ENCODE results near the gene PGPEP1.

PGPEP1 gene

DNA sequence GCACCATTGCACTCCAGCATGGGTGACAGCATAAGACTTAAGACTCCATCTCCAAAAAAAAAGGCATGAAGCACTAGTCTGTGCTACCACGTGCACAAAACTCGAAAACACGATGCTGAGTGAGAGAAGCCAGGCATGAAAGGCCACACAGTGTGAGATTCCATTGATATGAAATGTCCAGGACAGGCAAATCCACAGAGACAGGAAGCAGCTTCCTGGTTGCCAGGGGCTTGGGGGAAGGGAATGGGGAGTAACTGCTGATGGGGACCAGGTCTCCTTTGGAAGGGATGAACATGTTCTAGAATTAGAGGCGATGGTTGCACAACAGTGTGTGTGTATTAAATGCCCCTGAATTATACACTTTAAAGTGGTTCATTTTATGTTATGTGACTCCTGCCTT, 43.1 kb upstream of the PGPEP1 start:
- Histone ChIP-seq H3K23ac (ENCODE audit: low read length) (no peak overlapping the region), H3K18ac (ENCODE audit: low read length) (no peak overlapping the region), H4K12ac (ENCODE audit: low read depth, low read length) (no peak overlapping the region), H4K91ac (ENCODE audit: low read depth, low read length) (no peak overlapping the region), H2BK12ac (ENCODE audit: low read length) (no peak overlapping the region), H3K27me3 (ENCODE audit: insufficient read depth, low read length) (no peaks in the 10 kb centered on the region), H3K4me1 (ENCODE audit: control insufficient read depth in 1 of 2, insufficient read depth in 2 of 2, low read length in 2 of 2) (peaks cover 18 to 24% of the 10 kb centered on the region in 2 experiments), H3K14ac (ENCODE audit: low read length) (no peak overlapping the region), H2AFZ (ENCODE audit: insufficient read depth, low read length, poor library complexity) (no peak overlapping the region), H2AK5ac (ENCODE audit: low read length) (no peak overlapping the region), H3K79me1 (ENCODE audit: low read length) (peaks cover 25% of the 10 kb centered on the region), H4K8ac (ENCODE audit: low read depth, low read length) (no peak overlapping the region), H3K79me2 (ENCODE audit: control insufficient read depth, insufficient read depth, low read length, poor library complexity) (peaks cover 6% of the 10 kb centered on the region), H3K4ac (ENCODE audit: low read depth, low read length) (no peak overlapping the region), H2BK120ac (ENCODE audit: insufficient read depth, low read length, poor library complexity) (no peak overlapping the region), H3K4me2 (ENCODE audit: low read length) (no peak overlapping the region), H3K4me3 (ENCODE audit: low read depth, low read length) (no peak overlapping the region), H3K27ac (ENCODE audit: low read depth, low read length) (no peak overlapping the region), H3K9ac (ENCODE audit: low read length) (no peak overlapping the region), H2BK5ac (ENCODE audit: low read depth, low read length, poor library complexity) (no peak overlapping the region), H3K9me3 (ENCODE audit: insufficient read depth, low read depth, low read length) (peaks cover 7% of the 10 kb centered on the region), H3K36me3 (ENCODE audit: control insufficient read depth in 1 of 2, insufficient read depth in 2 of 2, low read length in 2 of 2) (no peaks in the 10 kb centered on the region)
- no CpG with 5 or more reads among the region's 4 CpGs for WGBS (ENCODE audit: extremely low coverage, insufficient coverage, insufficient read length)
- DNase-seq = no peak

DNA sequence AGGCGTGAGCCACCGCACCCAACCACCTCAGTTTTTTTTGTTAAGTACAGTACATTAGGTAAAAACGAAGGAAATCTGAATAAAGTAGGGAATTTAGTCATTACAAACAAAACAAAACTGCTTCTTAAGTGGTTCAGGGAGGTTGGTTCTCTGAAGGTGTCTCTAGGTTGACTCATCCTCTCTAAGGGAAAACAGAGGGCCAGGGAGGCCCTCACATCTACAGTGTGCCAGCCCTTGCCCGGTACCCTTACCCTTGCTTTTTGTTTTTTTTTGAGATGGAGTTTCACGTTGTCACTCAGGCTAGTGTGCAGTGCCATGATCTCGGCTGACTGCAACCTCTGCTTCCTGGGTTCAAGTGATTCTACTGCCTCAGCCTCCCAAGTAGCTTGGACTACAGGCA, 41.8 kb upstream of the PGPEP1 start:
- H4K8ac ChIP-seq (ENCODE audit: low read depth, low read length) = no peak overlapping the region
- no peak overlapping the region for H3K27ac ChIP-seq (ENCODE audit: low read depth, low read length)
- peaks cover 22% of the 10 kb centered on the region for H3K79me1 ChIP-seq (ENCODE audit: low read length)
- no peak overlapping the region for H4K91ac ChIP-seq (ENCODE audit: low read depth, low read length)
- no peak overlapping the region for H2BK120ac ChIP-seq (ENCODE audit: insufficient read depth, low read length, poor library complexity)
- no peak overlapping the region for H2BK5ac ChIP-seq (ENCODE audit: low read depth, low read length, poor library complexity)
- H2AFZ ChIP-seq (ENCODE audit: insufficient read depth, low read length, poor library complexity) = no peak overlapping the region
- no peaks in the 10 kb centered on the region for H3K36me3 ChIP-seq (ENCODE audit: control insufficient read depth in 1 of 2, insufficient read depth in 2 of 2, low read length in 2 of 2)
- H2AK5ac ChIP-seq (ENCODE audit: low read length) = no peak overlapping the region
- no peak overlapping the region for H3K4ac ChIP-seq (ENCODE audit: low read depth, low read length)
- H3K27me3 ChIP-seq (ENCODE audit: insufficient read depth, low read length) = no peaks in the 10 kb centered on the region
- no peak overlapping the region for H3K23ac ChIP-seq (ENCODE audit: low read length)
- no peak overlapping the region for H3K14ac ChIP-seq (ENCODE audit: low read length)
- H3K18ac ChIP-seq (ENCODE audit: low read length) = no peak overlapping the region
- H3K4me3 ChIP-seq (ENCODE audit: low read depth, low read length) = no peak overlapping the region
- peaks cover 14 to 19% of the 10 kb centered on the region in 2 experiments for H3K4me1 ChIP-seq (ENCODE audit: control insufficient read depth in 1 of 2, insufficient read depth in 2 of 2, low read length in 2 of 2)
- peak overlapping the region; percentile 15 for H2BK12ac ChIP-seq (ENCODE audit: low read length)
- no peak overlapping the region for H3K4me2 ChIP-seq (ENCODE audit: low read length)
- WGBS (ENCODE audit: extremely low coverage, insufficient coverage, insufficient read length) = no CpG with 5 or more reads among the region's 6 CpGs
- no peak for DNase-seq
- no peak overlapping the region for H4K12ac ChIP-seq (ENCODE audit: low read depth, low read length)
- H3K9me3 ChIP-seq (ENCODE audit: insufficient read depth, low read depth, low read length) = peaks cover 7% of the 10 kb centered on the region
- H3K79me2 ChIP-seq (ENCODE audit: control insufficient read depth, insufficient read depth, low read length, poor library complexity) = peaks cover 4% of the 10 kb centered on the region
- no peak overlapping the region for H3K9ac ChIP-seq (ENCODE audit: low read length)

DNA sequence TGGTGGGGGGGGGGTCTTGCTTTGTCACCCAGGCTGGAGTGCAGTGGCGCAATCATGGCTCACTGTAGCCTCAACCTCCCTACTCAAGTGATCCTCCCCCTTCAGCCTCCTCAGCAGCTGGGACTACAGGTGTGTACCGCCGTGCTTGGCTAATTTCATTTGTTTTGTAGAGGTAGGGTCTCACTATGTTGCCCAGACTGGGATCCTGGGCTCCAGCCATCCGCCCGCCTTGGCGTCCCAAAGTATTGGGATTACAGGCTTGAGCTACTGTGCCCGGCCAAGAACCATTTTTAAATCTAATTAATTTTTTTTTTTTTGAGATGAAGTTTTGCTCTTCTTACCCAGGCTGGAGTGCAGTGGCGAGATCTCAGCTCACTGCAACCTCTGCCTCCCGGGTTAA, 40.7 kb upstream of the PGPEP1 start:
- no peak overlapping the region for H2BK120ac ChIP-seq (ENCODE audit: insufficient read depth, low read length, poor library complexity)
- H3K27ac ChIP-seq (ENCODE audit: low read depth, low read length) = no peak overlapping the region
- no peak overlapping the region for H2AK5ac ChIP-seq (ENCODE audit: low read length)
- H3K14ac ChIP-seq (ENCODE audit: low read length) = no peak overlapping the region
- H4K91ac ChIP-seq (ENCODE audit: low read depth, low read length) = no peak overlapping the region
- no peak overlapping the region for H4K12ac ChIP-seq (ENCODE audit: low read depth, low read length)
- H3K79me1 ChIP-seq (ENCODE audit: low read length) = peaks cover 24% of the 10 kb centered on the region
- no peak overlapping the region for H3K23ac ChIP-seq (ENCODE audit: low read length)
- H3K4me3 ChIP-seq (ENCODE audit: low read depth, low read length) = no peak overlapping the region
- no peaks in the 10 kb centered on the region for H3K36me3 ChIP-seq (ENCODE audit: control insufficient read depth in 1 of 2, insufficient read depth in 2 of 2, low read length in 2 of 2)
- no peak overlapping the region for H2AFZ ChIP-seq (ENCODE audit: insufficient read depth, low read length, poor library complexity)
- H3K27me3 ChIP-seq (ENCODE audit: insufficient read depth, low read length) = no peaks in the 10 kb centered on the region
- no peak overlapping the region for H3K18ac ChIP-seq (ENCODE audit: low read length)
- DNase-seq = no peak
- H3K9me3 ChIP-seq (ENCODE audit: insufficient read depth, low read depth, low read length) = peaks cover 9% of the 10 kb centered on the region
- no peak overlapping the region for H2BK5ac ChIP-seq (ENCODE audit: low read depth, low read length, poor library complexity)
- no peak overlapping the region for H3K4ac ChIP-seq (ENCODE audit: low read depth, low read length)
- no peak overlapping the region for H3K9ac ChIP-seq (ENCODE audit: low read length)
- peaks cover 2% of the 10 kb centered on the region for H3K79me2 ChIP-seq (ENCODE audit: control insufficient read depth, insufficient read depth, low read length, poor library complexity)
- no CpG with 5 or more reads among the region's 9 CpGs for WGBS (ENCODE audit: extremely low coverage, insufficient coverage, insufficient read length)
- no peak overlapping the region for H4K8ac ChIP-seq (ENCODE audit: low read depth, low read length)
- H2BK12ac ChIP-seq (ENCODE audit: low read length) = peak overlapping the region; percentile 56
- no peak overlapping the region for H3K4me2 ChIP-seq (ENCODE audit: low read length)
- H3K4me1 ChIP-seq (ENCODE audit: control insufficient read depth in 1 of 2, insufficient read depth in 2 of 2, low read length in 2 of 2) = peaks cover 14 to 16% of the 10 kb centered on the region in 2 experiments

DNA sequence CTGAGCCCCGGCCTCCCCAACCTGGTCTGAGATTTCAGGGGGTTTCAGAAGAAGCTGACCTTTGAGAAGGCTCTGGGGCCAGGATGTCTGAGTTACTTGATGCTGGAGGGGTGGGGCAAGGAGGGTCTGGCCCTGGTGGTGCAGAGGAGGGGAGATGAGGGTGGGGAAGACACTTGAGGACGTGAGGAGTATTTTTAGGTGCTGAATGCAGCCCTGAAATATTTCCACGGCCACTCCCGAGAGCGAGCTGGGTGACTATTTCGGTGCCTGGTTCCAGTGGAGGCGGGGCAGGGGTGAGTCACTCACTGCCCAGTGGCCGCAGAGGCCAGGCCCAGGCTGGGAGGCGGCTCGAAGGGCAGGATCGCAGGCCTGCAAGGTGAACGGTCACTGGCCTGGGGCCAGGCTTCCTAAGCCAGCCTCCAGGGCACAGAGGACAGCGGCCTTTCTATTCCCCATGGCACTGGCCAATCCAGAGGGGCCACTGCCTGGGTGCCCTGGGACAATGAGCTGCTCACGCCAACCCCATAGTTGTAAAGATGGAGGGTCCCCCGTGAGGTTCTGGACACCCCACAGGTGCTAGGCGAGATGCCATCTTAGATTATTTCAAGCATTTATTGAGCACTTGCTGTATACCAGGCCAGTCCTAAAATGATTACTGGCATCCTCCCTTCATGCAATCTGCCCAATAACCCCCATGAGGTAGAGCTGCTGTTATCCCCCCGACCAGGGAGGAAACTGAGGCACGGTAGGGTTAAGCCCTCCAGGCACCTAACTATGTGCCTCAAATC, 39.3 kb upstream of the PGPEP1 start:
- H3K4ac ChIP-seq (ENCODE audit: low read depth, low read length) = peak overlapping the region; percentile 70
- H3K79me2 ChIP-seq (ENCODE audit: control insufficient read depth, insufficient read depth, low read length, poor library complexity) = peaks cover 4% of the 10 kb centered on the region
- H3K4me1 ChIP-seq (ENCODE audit: control insufficient read depth in 1 of 2, insufficient read depth in 2 of 2, low read length in 2 of 2) = peaks cover 23 to 25% of the 10 kb centered on the region in 2 experiments
- peak overlapping the region; percentile 89 for H2BK120ac ChIP-seq (ENCODE audit: insufficient read depth, low read length, poor library complexity)
- no peak overlapping the region for H3K4me3 ChIP-seq (ENCODE audit: low read depth, low read length)
- peak overlapping the region; percentile 69 for H2AK5ac ChIP-seq (ENCODE audit: low read length)
- no peak overlapping the region for H3K4me2 ChIP-seq (ENCODE audit: low read length)
- peaks cover 4% of the 10 kb centered on the region in 2 experiments for H3K36me3 ChIP-seq (ENCODE audit: control insufficient read depth in 1 of 2, insufficient read depth in 2 of 2, low read length in 2 of 2)
- H3K27me3 ChIP-seq (ENCODE audit: insufficient read depth, low read length) = no peaks in the 10 kb centered on the region
- H3K18ac ChIP-seq (ENCODE audit: low read length) = peak overlapping the region; percentile 25
- peaks cover 32% of the 10 kb centered on the region for H3K79me1 ChIP-seq (ENCODE audit: low read length)
- H4K12ac ChIP-seq (ENCODE audit: low read depth, low read length) = no peak overlapping the region
- peak overlapping the region; percentile 31 for H2BK5ac ChIP-seq (ENCODE audit: low read depth, low read length, poor library complexity)
- H3K9ac ChIP-seq (ENCODE audit: low read length) = no peak overlapping the region
- DNase-seq = peak; percentile 97
- peak overlapping the region; percentile 66 for H2BK12ac ChIP-seq (ENCODE audit: low read length)
- H4K8ac ChIP-seq (ENCODE audit: low read depth, low read length) = peak overlapping the region; percentile 78
- no peak overlapping the region for H2AFZ ChIP-seq (ENCODE audit: insufficient read depth, low read length, poor library complexity)
- H3K27ac ChIP-seq (ENCODE audit: low read depth, low read length) = peak overlapping the region; percentile 36
- H3K23ac ChIP-seq (ENCODE audit: low read length) = no peak overlapping the region
- peak overlapping the region; percentile 92 for H4K91ac ChIP-seq (ENCODE audit: low read depth, low read length)
- no CpG with 5 or more reads among the region's 18 CpGs for WGBS (ENCODE audit: extremely low coverage, insufficient coverage, insufficient read length)
- peak overlapping the region; percentile 36 for H3K14ac ChIP-seq (ENCODE audit: low read length)
- H3K9me3 ChIP-seq (ENCODE audit: insufficient read depth, low read depth, low read length) = peaks cover 2% of the 10 kb centered on the region
